H1 (cell line): ENCODE results near the gene ZNF622. TPM values are rescaled to one million over a fixed set of nuclear protein-coding genes. Genes with fewer than 3 reads are reported as not detected.

Source experiments
- CTCF ChIA-PET: fragments of 300-600 bp; sonication (Branson Sonifier 250); formaldehyde crosslinking; loops from one replicate; lab custom pipeline; 2021; ENCODE audit not compliant: partially characterized antibody; lab: Charles Lee
- POLR2A ChIA-PET: fragments of 300-600 bp; sonication (Branson Sonifier 250); formaldehyde crosslinking; loops from one replicate; lab custom pipeline; 2021; ENCODE audit warnings: inconsistent platforms; ENCODE audit not compliant: partially characterized antibody; lab: Charles Lee
- DNase-seq, 2 experiments: peaks; one replicate each; pipeline versions ENCODE4 v3.0.0 to v3.0.0-alpha.2; 2010 to 2022; ENCODE audit warnings: low spot score in 2 of 2, low read depth in 1 of 2, mixed read lengths in 1 of 2
- FAIRE-seq: peaks from 2 replicates; lab custom pipeline; 2011; peaks lifted over from hg19 to GRCh38; lab: Jason Lieb, UNC
- H2AFZ ChIP-seq: 2 replicates; pipeline ENCODE4 v1.8.1; 2012; ENCODE audit warnings: low read length, inconsistent platforms
- H2AK5ac ChIP-seq: 2 replicates; pipeline ENCODE4 v1.6.1; 2013; ENCODE audit warnings: low read depth, low read length
- H2BK120ac ChIP-seq: replicated peaks from 2 replicates; pipeline ENCODE3; 2013; ENCODE audit warnings: low read depth, low read length, inconsistent platforms
- H2BK12ac ChIP-seq: 2 replicates; pipeline ENCODE4 v1.6.1; 2013; ENCODE audit warnings: low read depth, low read length
- H2BK15ac ChIP-seq: 2 replicates; pipeline ENCODE4 v1.6.1; 2013; ENCODE audit warnings: low read length
- H2BK20ac ChIP-seq: 2 replicates; pipeline ENCODE4 v1.6.1; 2013; ENCODE audit warnings: low read length
- H2BK5ac ChIP-seq: 2 replicates; pipeline ENCODE4 v1.6.1; 2013; ENCODE audit warnings: low read depth, low read length
- H3K14ac ChIP-seq: 2 replicates; pipeline ENCODE4 v1.6.1; 2013; ENCODE audit warnings: inconsistent platforms; ENCODE audit not compliant: insufficient read length
- H3K18ac ChIP-seq: 2 replicates; pipeline ENCODE4 v1.6.1; 2013; ENCODE audit warnings: low read length; ENCODE audit errors: extremely low read depth
- H3K23ac ChIP-seq: 2 replicates; pipeline ENCODE4 v1.6.1; 2013; ENCODE audit warnings: inconsistent platforms; ENCODE audit not compliant: insufficient read length
- H3K23me2 ChIP-seq: 2 replicates; pipeline ENCODE4 v1.6.1; 2013; ENCODE audit warnings: low read depth, low read length
- H3K27ac ChIP-seq: 2 replicates; pipeline ENCODE4 v1.6.1; 2011; ENCODE audit warnings: low read depth, low read length, inconsistent platforms
- H3K27me3 ChIP-seq, 4 experiments: replicated peaks in 1 of 4; 1 replicate in 1 of 4; 2 replicates in 3 of 4; pipeline versions ENCODE4 v1.6.1 to v1.8.1; 2011 to 2013; ENCODE audit warnings: low read length in 3 of 4, mild to moderate bottlenecking in 3 of 4, inconsistent platforms in 2 of 4, mixed read lengths in 2 of 4, moderate library complexity in 1 of 4; ENCODE audit not compliant: control insufficient read depth in 3 of 4, insufficient read depth in 3 of 4; ENCODE audit errors: extremely low read depth in 1 of 4
- H3K36me3 ChIP-seq, 4 experiments: 2 replicates each; pipeline versions ENCODE4 v1.6.1 to v1.8.1; 2011 to 2013; ENCODE audit warnings: mild to moderate bottlenecking in 4 of 4, low read length in 3 of 4, moderate library complexity in 2 of 4, control low read depth in 1 of 4, inconsistent platforms in 1 of 4; ENCODE audit not compliant: insufficient read depth in 4 of 4, control insufficient read depth in 2 of 4
- H3K4ac ChIP-seq: replicated peaks from 2 replicates; pipeline ENCODE3; 2013; ENCODE audit warnings: low read length, low read depth, mixed read lengths, inconsistent platforms; ENCODE audit not compliant: insufficient read length
- H3K4me1 ChIP-seq, 4 experiments: replicated peaks in 1 of 4; 1 replicate in 1 of 4; 2 replicates in 3 of 4; pipeline versions ENCODE4 v1.6.1 to v1.8.1; 2011 to 2013; ENCODE audit warnings: low read length in 3 of 4, inconsistent platforms in 2 of 4, mixed read lengths in 1 of 4; ENCODE audit not compliant: insufficient read depth in 4 of 4, control insufficient read depth in 3 of 4
- H3K4me2 ChIP-seq, 2 experiments: 2 replicates each; pipeline versions ENCODE4 v1.6.1 to v1.8.1; 2011 to 2013; ENCODE audit warnings: low read depth in 2 of 2, low read length in 2 of 2, control low read depth in 1 of 2, inconsistent platforms in 1 of 2, mild to moderate bottlenecking in 1 of 2; ENCODE audit not compliant: insufficient read depth in 1 of 2
- H3K4me3 ChIP-seq, 4 experiments: fragments of 200-600, 300-600 bp in 1 of 4; sonication (generic), shearing (Covaris generic), sonication (Bioruptor Twin) in 1 of 4; 2 replicates each; pipeline versions ENCODE4 v1.5.1 to v1.8.1; 2011 to 2016; ENCODE audit warnings: low read length in 4 of 4, low read depth in 3 of 4, control low read depth in 2 of 4, inconsistent platforms in 2 of 4, mild to moderate bottlenecking in 2 of 4, mixed read lengths in 1 of 4, moderate library complexity in 1 of 4; ENCODE audit not compliant: insufficient read depth in 2 of 4; ENCODE audit errors: extremely low read depth in 1 of 4
- H3K56ac ChIP-seq: replicated peaks from 2 replicates; pipeline ENCODE3; 2013; ENCODE audit warnings: low read depth, mild to moderate bottlenecking, mixed read lengths, low read length, inconsistent platforms; ENCODE audit not compliant: insufficient read length
- H3K79me1 ChIP-seq: 2 replicates; pipeline ENCODE4 v1.6.1; 2013; ENCODE audit warnings: low read depth, low read length, control low read depth
- H3K79me2 ChIP-seq, 2 experiments: 2 replicates each; pipeline versions ENCODE4 v1.6.1 to v1.8.1; 2012 to 2013; ENCODE audit warnings: low read length in 2 of 2, mild to moderate bottlenecking in 2 of 2, inconsistent platforms in 1 of 2; ENCODE audit not compliant: insufficient read depth in 2 of 2, control insufficient read depth in 1 of 2
- H3K9ac ChIP-seq, 4 experiments: replicated peaks in 1 of 4; 1 replicate in 1 of 4; 2 replicates in 3 of 4; pipeline versions ENCODE4 v1.6.1 to v1.8.1; 2011 to 2013; ENCODE audit warnings: low read depth in 3 of 4, low read length in 3 of 4, control low read depth in 2 of 4, mild to moderate bottlenecking in 2 of 4, moderate library complexity in 2 of 4, inconsistent platforms in 1 of 4; ENCODE audit errors: extremely low read depth in 1 of 4
- H3K9me3 ChIP-seq, 2 experiments: 2 replicates each; pipeline versions ENCODE4 v1.6.1 to v1.8.1; 2012 to 2013; ENCODE audit warnings: mild to moderate bottlenecking in 2 of 2, moderate library complexity in 2 of 2, control low read depth in 1 of 2, inconsistent platforms in 1 of 2, low read depth in 1 of 2, low read length in 1 of 2, mixed read lengths in 1 of 2; ENCODE audit not compliant: insufficient read depth in 2 of 2
- H4K20me1 ChIP-seq, 2 experiments: replicated peaks in 1 of 2; 2 replicates each; pipeline versions ENCODE3 to v1.8.1; 2011 to 2013; ENCODE audit warnings: inconsistent platforms in 2 of 2, low read length in 2 of 2, mild to moderate bottlenecking in 1 of 2; ENCODE audit not compliant: insufficient read depth in 2 of 2, control insufficient read depth in 1 of 2
- H4K5ac ChIP-seq: 2 replicates; pipeline ENCODE4 v1.6.1; 2013; ENCODE audit warnings: low read length, low read depth, mixed read lengths, inconsistent platforms; ENCODE audit not compliant: insufficient read length
- H4K8ac ChIP-seq: 2 replicates; pipeline ENCODE4 v1.8.0; 2013; ENCODE audit warnings: mild to moderate bottlenecking, moderate library complexity, low read length, inconsistent platforms; ENCODE audit not compliant: insufficient read depth; ENCODE audit errors: extremely low read depth
- H4K91ac ChIP-seq: replicated peaks from 2 replicates; pipeline ENCODE3; 2013; ENCODE audit warnings: low read length, mixed read lengths, inconsistent platforms; ENCODE audit not compliant: insufficient read length
- BRCA1 ChIP-seq: IDR thresholded peaks from 2 replicates; pipeline ENCODE4 v1.6.1; 2012; ENCODE audit warnings: low read depth, low read length, improper control_type of control experiment
- CBX5 ChIP-seq: fragments of 300-800, 300-1000 bp; sonication (generic); IDR thresholded peaks from 2 replicates; pipeline ENCODE4 v1.7.1; 2016; ENCODE audit warnings: antibody characterized with exemption, low read length, low read depth
- EGR1 ChIP-seq: IDR thresholded peaks from 2 replicates; pipeline ENCODE4 v1.6.1; 2011; ENCODE audit warnings: low read depth, low read length, borderline replicate concordance
- JUND ChIP-seq: IDR thresholded peaks from 2 replicates; pipeline ENCODE4 v1.6.1; 2011; ENCODE audit warnings: mild to moderate bottlenecking, improper control_type of control experiment, low read length
- MAFK ChIP-seq: IDR thresholded peaks from 2 replicates; pipeline ENCODE4 v1.6.1; 2012; ENCODE audit warnings: low read depth, mild to moderate bottlenecking, improper control_type of control experiment, low read length
- POLR2A ChIP-seq, 2 experiments: IDR thresholded peaks; 1 replicate in 1 of 2; 2 replicates in 1 of 2; pipeline ENCODE4 v1.6.1; 2011; ENCODE audit warnings: low read depth in 2 of 2, low read length in 2 of 2, mild to moderate bottlenecking in 2 of 2; ENCODE audit errors: control extremely low read depth in 1 of 2
- SAP30 ChIP-seq: fragments of 300-600 bp; sonication (generic); IDR thresholded peaks from 2 replicates; pipeline ENCODE4 v1.7.1; 2012; ENCODE audit warnings: low read length, moderate library complexity, mild to moderate bottlenecking, inconsistent platforms; ENCODE audit not compliant: insufficient read depth, insufficient replicate concordance
- SIRT6 ChIP-seq: IDR thresholded peaks from one replicate; pipeline ENCODE4 v1.7.1; 2012; ENCODE audit warnings: low read length, inconsistent platforms
- SP4 ChIP-seq: IDR thresholded peaks from 2 replicates; pipeline ENCODE4 v1.6.1; 2012; ENCODE audit warnings: low read length, inconsistent platforms
- SUZ12 ChIP-seq: fragments of 200-600 bp; sonication (generic); IDR thresholded peaks from 2 replicates; pipeline ENCODE4 v1.6.1; 2012; ENCODE audit warnings: mild to moderate bottlenecking, inconsistent platforms, low read length, moderate library complexity, mixed read lengths
- TAF7 ChIP-seq: optimal IDR thresholded peaks from 2 replicates; pipeline ENCODE3; 2011; ENCODE audit warnings: low read depth, mild to moderate bottlenecking, inconsistent platforms, low read length, moderate library complexity, borderline replicate concordance
- TCF12 ChIP-seq: IDR thresholded peaks from 2 replicates; pipeline ENCODE4 v1.6.1; 2011; ENCODE audit warnings: low read depth, mild to moderate bottlenecking, low read length
- WGBS, 2 experiments: shearing (Covaris generic) in 1 of 2; methylation state at CpG; one replicate each; pipeline versions ENCODE4 v1.1.6 to v1.1.7; 2013 to 2015; ENCODE audit warnings: low lambda C conversion rate in 2 of 2, mixed read lengths in 2 of 2, inconsistent platforms in 1 of 2, low coverage in 1 of 2, missing lambda C conversion rate in 1 of 2; ENCODE audit not compliant: insufficient replicate concordance in 2 of 2, insufficient coverage in 1 of 2, insufficient read length in 1 of 2; ENCODE audit errors: extremely low coverage in 1 of 2, missing lambda C conversion rate in 1 of 2; 5-methylcytosine and 5-hydroxymethylcytosine counted together
- polyA plus RNA-seq, 7 experiments: library from polyadenylated mRNA; depleted of rRNA in 3 of 7; stranded (reverse) in 5 of 7; unstranded in 2 of 7; fragments of >200 nt in 5 of 7; fragments of 200-250 nt in 2 of 7; gene quantifications; 1 replicate in 5 of 7; 2 replicates in 1 of 7; 4 replicates in 1 of 7; pipeline versions ENCODE4 v1.2.1 to v1.2.3, GENCODE V29; 2011 to 2013; ENCODE audit warnings: missing spikeins in 2 of 7, mixed read lengths in 2 of 7
- total RNA-seq: library from RNA; stranded (reverse); fragmentation: NEBNext Ultra II Directional; extraction: Animal tissue kit (Norgen Biotek cat#: 25700); gene quantifications from 2 replicates; pipeline ENCODE4 v1.2.1, GENCODE V29; 2021

The ZNF622 gene
- total and polyA plus RNA-seq, 2 of the 8 experiments (the other 6 are each of a cell fraction or from before 2014, with no cell fraction given): 8.8 to 30.8 TPM

DNA sequence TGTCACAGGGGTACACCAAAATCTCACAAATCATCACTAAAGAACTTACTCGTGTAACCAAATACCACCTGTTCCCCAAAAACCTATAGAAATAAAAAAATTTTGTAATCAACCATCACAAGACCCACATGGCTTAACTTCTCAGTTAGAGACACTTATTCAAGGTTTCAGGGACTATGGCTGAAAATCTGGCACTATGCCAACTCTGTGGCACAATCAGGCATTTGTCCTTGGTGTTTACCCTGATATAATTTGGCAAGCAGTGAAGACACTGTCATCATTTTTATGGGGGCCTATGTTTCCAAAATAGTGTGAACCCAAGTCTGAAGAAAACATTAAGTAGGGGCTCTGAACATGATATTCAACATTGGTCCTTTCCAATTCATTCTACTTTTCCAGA is 59.0 kb downstream of the ZNF622 start:
- no peak for TF ChIP-seq TCF12
- TF ChIP-seq SAP30: no peak
- no peak for TF ChIP-seq BRCA1
- TF ChIP-seq SUZ12: no peak
- no peak for TF ChIP-seq TAF7
- TF ChIP-seq CBX5: no peak
- TF ChIP-seq MAFK: no peak
- no peak for TF ChIP-seq EGR1
- no peak for TF ChIP-seq POLR2A (IDR thresholded peaks at IDR 0.05; ENCODE audit: control extremely low read depth in 1 of 2, low read depth in 2 of 2, low read length in 2 of 2)
- no peak for TF ChIP-seq JUND
- TF ChIP-seq SIRT6: no peak
- no peak for TF ChIP-seq SP4
- TF ChIP-seq, all 59 proteins: peak for 0
- H2BK120ac ChIP-seq: no peak overlapping the region
- POLR2A ChIA-PET: no interaction called here
- H4K8ac ChIP-seq: no peak overlapping the region
- DNase-seq: no peak
- H3K9me3 ChIP-seq: no peaks in the 10 kb centered on the region
- no peaks in the 10 kb centered on the region for H3K36me3 ChIP-seq
- FAIRE-seq: no peak
- H3K27me3 ChIP-seq: peaks cover 0 to 1% (median 0%) of the 10 kb centered on the region in 4 experiments; a peak in 1 of 7 replicates
- no peak overlapping the region for H2AFZ ChIP-seq
- no peak overlapping the region for H3K23ac ChIP-seq
- H3K79me1 ChIP-seq: no peaks in the 10 kb centered on the region
- no peaks in the 10 kb centered on the region for H3K79me2 ChIP-seq
- no peak overlapping the region for H3K14ac ChIP-seq
- no peak overlapping the region for H2AK5ac ChIP-seq
- no peak overlapping the region for H2BK5ac ChIP-seq
- no peaks in the 10 kb centered on the region for H4K20me1 ChIP-seq
- H3K4me3 ChIP-seq: no peak overlapping the region
- H3K4me1 ChIP-seq: no peaks in the 10 kb centered on the region
- H4K5ac ChIP-seq: no peak overlapping the region
- WGBS, 2 experiments: 85% methylated on average over 1 of the region's 1 CpG; no CpG with 5 or more reads in 1 of the 2 experiments
- H2BK12ac ChIP-seq: no peak overlapping the region
- no peak overlapping the region for H3K56ac ChIP-seq
- H4K91ac ChIP-seq: no peak overlapping the region
- no peak overlapping the region for H3K18ac ChIP-seq
- H2BK20ac ChIP-seq: no peak overlapping the region
- no peak overlapping the region for H3K9ac ChIP-seq
- CTCF ChIA-PET: interaction anchor here (0.7 kb wide), 1 partner anchor 49 kb away, joined by 4 read pairs; no protein-coding TSS in a partner anchor
- no peak overlapping the region for H2BK15ac ChIP-seq
- no peaks in the 10 kb centered on the region for H3K23me2 ChIP-seq
- no peak overlapping the region for H3K4me2 ChIP-seq
- H3K27ac ChIP-seq: no peak overlapping the region
- H3K4ac ChIP-seq: no peak overlapping the region
